Omental fat pad (tissue), 4 donors: Measurements from ENCODE around the gene CDCP1. TPM values are rescaled to one million over a fixed set of nuclear protein-coding genes. Genes with fewer than 3 reads are reported as not detected.

Source experiments
- ATAC-seq: fragments of 150-250 bp; one replicate; pipeline ENCODE4 v1.9.1; 2016; ENCODE audit warnings: mild to moderate bottlenecking, moderate library complexity; ENCODE audit not compliant: low FRiP score
- DNase-seq: peaks from one replicate; pipeline ENCODE4 v3.0.0-alpha.2; 2019; ENCODE audit warnings: low spot score
- CTCF ChIP-seq, 3 donors: fragments of 450-650 bp; IDR thresholded peaks; one replicate each; pipeline ENCODE4 v1.5.1; 2016 to 2017; ENCODE audit warnings: antibody characterized with exemption in 3 of 3, mild to moderate bottlenecking in 3 of 3, moderate library complexity in 2 of 3
- total RNA-seq, 4 donors: library from RNA; depleted of rRNA; stranded (reverse); fragments of >200 nt; gene quantifications; one replicate each; pipeline ENCODE4 v1.1.0, GENCODE V29; 2016

The CDCP1 gene
- total RNA-seq, 4 donors from 2014 or later: 0.16 to 30.7 (median 8.2) TPM

- no peak for ATAC-seq
- no peak for DNase-seq
- TF ChIP-seq CTCF (IDR thresholded peaks at IDR 0.05): no peak
Measured at GRCh38 chr3:45165497-45166283, 19.5 kb upstream of the CDCP1 start.

- no peak for ATAC-seq
- TF ChIP-seq CTCF (IDR thresholded peaks at IDR 0.05): no peak
Measured at GRCh38 chr3:45164056-45164455, 17.9 kb upstream of the CDCP1 start.

GRCh38 chr3:45163481-45163880, 17.3 kb upstream of the CDCP1 start:
- no peak for DNase-seq
- ATAC-seq: no peak
- TF ChIP-seq CTCF (IDR thresholded peaks at IDR 0.05): no peak

More at GRCh38 chr3:45164056-45164455, 17.9 kb upstream of the CDCP1 start:
- no peak for DNase-seq

- TF ChIP-seq CTCF (IDR thresholded peaks at IDR 0.05): no peak
- DNase-seq (no peak), ATAC-seq (no peak)
Measured at GRCh38 chr3:45154641-45155147, 8.5 kb upstream of the CDCP1 start.

GRCh38 chr3:45153658-45154437, 7.7 kb upstream of the CDCP1 start:
- TF ChIP-seq CTCF (IDR thresholded peaks at IDR 0.05): no peak
- ATAC-seq (no peak), DNase-seq (no peak)

GRCh38 chr3:45152307-45152706, 6.1 kb upstream of the CDCP1 start:
- ATAC-seq (no peak), DNase-seq (no peak)
- no peak for TF ChIP-seq CTCF (IDR thresholded peaks at IDR 0.05)
